Measurements from ENCODE around the gene APCDD1L. TPM values are rescaled to one million over a fixed set of nuclear protein-coding genes. Genes with fewer than 3 reads are reported as not detected.

APCDD1L gene
- polyA plus RNA-seq, 10 donors, result 6.1 to 13.9 (median 8.7) TPM

DNA sequence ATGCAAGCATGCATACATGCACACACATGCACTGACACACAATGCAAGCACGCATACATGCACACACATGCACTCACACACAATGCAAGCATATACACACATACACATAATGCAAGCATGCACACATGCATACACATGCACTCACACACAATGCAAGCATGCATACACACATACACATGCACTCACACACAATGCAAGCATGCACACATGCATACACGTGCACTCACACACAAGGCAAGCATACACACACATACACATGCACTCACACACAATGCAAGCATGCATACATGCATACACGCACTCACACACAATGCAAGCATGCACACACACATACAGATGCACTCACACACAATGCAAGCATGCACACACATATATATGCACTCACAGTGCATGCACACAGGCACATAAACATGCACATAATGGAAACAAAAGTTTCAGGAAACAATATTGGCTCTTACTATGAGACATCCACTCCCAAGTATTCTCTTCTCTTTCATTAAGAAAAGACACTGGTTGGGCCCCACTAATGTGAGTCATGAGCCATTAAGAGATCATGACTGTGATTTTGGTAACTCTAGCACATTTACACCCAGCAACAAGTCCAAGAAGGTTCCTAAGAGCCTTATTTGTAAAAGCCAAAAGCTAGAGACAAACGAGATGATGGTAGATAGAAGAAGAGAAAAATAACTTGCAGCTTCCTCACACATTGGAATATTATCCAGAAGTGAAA is 22.2 kb downstream of the APCDD1L start:
- DNase-seq, result no peak

DNA sequence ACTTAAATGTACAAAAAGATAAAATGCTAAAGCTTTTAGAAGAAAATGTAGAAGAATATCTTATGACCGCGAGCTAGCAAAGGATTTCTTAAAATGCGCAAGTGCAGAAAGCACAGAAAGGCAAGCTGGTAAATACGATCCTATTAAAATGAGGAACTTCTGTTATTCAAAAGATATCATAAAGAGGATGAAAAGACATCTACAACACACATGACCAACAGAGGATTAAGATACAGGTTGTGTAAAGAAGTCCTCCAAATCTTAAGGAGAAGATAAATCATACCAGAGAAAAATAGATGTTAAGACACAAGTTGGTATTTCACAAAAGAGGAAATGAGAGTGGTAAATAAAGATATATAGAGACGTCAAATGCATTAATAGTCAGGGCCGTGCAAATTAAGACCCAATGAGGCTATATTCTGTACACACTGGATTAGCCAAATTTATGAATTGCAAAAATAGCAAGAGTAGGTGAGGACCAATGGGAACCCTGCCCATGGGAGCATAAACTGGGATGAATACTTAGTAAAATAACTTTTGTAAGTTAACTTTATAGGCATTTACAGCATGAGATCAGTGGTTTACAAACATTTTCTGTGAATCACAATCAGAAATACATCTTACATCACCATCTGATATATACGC is 23.0 kb downstream of the APCDD1L start:
- no peak for DNase-seq

GRCh38 chr20:58486207-58486606 is 29.0 kb downstream of the APCDD1L start:
- no peak for DNase-seq

- DNase-seq, result peak in 1 of 3 donors; percentile 29
Observed at GRCh38 chr20:58485393-58485792, 29.8 kb downstream of the APCDD1L start.

DNA sequence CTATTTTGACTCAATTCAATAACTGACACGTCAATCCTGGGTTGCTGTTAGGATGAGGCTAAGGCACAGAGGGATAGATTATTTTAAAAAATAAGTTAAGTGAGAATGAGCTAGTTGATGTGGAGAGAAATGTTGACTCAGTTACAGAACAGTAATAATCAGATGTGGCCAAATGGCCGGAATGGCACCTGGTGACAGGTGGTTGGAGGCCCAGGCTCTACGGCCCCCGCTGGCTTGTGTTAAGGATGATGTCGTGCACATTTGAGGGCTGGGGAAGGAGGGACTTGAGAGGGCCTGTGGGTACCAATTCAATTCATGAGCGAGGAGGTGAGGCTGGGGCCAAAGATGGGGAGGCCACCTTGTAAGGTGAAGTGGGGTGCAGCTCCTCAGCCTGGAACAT is 31.7 kb downstream of the APCDD1L start:
- no peak for DNase-seq

DNA sequence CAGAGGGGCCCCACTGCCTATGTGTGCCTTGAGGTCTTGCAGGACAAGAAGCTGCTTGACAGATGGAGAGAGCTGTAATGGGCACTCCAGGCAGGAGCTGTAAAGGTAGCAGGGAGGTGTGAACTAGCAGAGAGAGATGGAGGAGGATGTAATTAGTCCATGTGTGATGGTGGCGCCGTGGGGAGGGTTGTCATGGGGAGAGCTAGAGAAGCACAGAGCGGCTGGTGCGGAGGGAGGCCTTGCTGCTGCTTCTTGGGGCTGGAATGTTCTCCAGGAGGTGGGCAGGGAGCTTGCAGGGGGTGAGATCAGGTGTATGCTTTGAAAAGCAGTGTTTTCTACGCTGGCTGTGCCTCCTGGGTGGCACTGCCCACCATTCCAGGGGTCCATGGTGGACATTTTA is 32.1 kb downstream of the APCDD1L start:
- DNase-seq, result no peak

GRCh38 chr20:58482416-58482815 is 32.8 kb downstream of the APCDD1L start:
- DNase-seq, result no peak

DNA sequence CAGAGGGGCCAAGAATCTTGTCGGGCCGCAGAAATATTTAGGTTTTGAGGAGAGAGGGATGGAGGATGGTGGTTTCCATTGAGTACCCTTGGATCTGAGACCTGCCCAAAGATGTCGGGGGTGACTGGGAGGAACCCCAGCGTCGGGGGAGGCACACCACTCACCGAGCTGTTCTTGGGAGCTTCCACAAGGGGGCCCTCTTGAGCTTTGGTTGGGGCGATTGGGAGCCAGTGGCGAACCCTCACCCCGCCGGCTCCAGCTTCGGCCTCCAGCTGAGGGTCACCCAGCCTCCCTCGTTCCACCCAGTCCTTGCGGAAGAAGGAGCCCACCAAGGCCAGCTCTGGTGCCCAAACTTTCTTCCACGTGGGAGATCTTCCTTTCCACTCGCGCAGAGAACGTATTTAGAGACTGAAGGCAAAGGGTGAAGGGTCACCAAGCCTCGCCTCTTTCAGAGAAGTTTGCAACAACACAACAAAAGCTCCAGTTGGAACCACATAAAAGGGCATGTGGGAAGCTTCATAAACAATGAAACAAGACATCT is 33.6 kb downstream of the APCDD1L start:
- peak in 2 of 3 donors; percentile 53 to 79 for DNase-seq

DNA sequence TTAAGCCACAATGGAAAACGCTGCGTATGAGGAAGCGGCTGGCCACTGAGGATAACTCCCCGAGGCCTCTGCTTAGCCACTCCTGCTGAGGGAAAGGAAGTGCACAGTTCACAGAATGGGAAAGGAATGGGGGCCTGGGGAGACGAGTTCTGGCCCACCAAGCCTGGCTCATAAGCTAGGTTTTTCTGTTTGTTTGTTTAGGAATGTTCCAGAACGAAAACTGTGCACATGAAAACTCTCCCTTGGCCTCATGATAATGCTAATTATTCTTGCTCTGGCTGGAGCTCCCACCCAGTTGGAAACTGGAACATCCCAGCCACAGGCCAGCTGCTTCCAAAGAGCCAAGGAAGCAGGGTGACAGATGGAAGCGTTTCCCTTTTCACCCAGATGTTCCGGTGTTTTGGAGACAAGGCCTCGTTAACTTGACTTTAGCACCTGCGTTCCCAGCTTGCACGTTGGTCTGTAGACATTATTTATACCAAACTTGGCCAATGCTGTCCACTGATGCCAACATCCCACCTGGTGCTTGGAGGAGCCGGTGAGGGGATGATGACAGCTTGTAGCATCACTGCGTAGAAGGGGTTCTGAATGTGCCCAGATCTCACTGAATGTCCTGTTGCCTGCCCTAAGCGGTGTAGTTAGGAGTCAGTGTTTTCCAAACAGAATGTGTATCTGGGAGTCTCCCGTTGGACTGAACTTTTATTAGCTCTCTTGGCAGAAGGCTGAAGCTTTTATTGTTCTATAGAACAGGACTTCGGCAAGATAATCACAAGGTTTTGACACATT is 34.5 kb downstream of the APCDD1L start:
- peak; percentile 76 to 96 (median 84) for DNase-seq

DNA sequence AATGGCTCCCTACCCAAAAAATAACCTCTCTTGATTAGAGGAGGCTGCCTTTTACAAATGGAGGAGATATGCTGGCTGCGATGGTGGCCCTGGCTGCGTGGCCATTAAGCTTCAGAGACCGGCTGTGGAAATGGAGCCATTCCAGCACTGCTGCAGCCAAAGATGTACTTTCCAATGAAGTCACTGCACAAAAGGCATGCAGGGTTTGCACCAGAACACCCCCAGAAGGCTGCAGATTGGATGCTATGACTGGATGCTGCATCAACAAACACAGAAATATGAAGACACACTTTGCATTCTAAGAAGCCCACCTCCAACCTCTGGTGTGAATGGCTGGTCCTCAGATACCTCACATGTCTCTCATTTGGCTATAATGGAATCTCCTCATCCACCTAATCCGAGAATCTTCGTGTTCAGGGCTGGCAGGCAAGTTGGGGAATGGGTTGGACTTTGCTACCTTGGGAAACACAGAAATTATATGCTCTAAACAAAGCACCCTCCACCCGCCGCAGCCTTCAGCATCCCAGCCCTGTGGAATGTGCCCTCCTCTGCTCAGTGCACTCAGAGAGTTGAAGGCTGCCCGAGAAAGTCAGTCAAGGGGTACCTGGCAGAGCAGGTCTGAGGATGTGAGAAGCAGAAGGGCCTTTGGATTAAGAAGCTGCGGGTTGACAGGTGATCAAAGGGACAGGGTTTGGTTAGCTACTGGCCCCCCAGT is 35.3 kb downstream of the APCDD1L start:
- DNase-seq, result peak in 2 of 3 donors; percentile 59 to 83

DNA sequence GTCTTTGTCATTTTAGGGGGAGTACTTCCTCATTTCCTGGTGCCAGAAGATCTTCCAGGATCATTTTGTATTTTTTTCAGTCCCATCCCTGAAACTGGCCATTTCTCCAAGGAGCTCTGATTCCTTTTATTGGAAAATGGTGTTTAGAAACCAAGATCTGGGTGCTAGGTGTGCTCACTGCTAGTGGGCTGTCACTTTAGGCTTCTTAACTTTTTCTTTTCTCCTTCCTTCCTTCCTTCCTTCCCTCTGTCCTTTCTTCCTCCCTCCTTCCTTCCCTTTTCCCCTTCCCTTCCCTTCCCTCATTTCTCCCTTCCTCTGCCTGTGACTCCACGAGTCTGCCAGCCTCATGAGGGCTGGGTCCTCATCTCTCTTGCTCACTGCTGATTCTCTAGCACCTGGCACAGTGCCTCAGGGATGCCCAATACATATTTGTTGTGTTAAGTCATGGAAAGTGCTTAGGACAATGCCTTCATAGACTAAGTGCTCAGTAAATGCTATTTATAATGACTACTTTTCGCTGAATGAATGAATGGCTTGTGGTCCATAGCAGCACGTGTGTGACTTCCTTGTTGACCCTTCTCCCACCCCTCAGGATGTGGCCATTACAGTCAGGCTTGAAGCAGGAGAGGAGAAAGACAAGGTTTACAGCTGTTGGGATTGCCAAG is 36.9 kb downstream of the APCDD1L start:
- DNase-seq, result no peak

GRCh38 chr20:58475466-58475865 is 39.7 kb downstream of the APCDD1L start:
- DNase-seq, result no peak

DNA sequence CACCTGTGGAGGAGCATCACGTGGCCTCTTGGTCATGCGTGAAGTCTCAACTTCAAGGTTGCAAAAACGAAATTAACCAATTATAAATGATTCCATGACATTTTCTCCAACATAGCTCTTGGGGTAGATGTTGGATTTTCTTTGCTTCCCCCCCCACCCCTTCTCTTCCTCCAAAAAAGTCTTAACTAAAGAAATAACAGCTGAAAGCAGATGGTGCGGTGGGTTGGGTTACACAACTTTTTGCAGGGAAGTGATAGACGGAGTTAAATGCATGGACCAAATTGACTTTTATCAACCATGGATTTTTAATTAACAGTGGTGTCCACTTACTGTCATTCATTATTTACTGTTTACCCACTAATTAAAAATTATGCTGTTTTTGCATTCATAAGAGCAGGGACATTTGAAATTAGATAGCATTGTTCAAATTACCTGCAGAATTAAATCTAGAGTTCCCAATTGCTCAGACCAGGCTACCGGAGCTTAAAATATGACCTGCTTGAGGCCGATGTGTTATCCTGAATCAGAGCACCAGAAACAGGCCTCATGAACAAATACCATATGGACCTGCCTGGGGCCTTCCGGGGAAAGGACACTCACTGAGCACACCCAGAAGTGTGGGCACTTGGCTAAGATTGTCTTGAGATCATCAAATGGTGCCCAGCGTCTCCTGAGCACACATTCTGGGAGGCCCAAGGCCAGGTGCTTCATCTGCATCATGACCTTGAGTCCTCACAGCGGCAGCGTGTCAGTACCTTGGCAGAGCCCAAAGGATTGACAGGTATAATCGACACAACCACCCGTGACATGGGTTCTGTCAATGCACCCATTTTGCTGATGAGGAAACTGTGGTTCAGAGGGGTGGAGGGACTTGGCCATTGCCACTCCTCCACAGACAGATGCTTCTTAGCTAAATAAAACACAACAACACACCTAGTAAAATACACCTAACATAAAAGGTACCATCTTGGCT is 41.5 kb downstream of the APCDD1L start:
- DNase-seq, result peak in 1 of 3 donors; percentile 48

DNA sequence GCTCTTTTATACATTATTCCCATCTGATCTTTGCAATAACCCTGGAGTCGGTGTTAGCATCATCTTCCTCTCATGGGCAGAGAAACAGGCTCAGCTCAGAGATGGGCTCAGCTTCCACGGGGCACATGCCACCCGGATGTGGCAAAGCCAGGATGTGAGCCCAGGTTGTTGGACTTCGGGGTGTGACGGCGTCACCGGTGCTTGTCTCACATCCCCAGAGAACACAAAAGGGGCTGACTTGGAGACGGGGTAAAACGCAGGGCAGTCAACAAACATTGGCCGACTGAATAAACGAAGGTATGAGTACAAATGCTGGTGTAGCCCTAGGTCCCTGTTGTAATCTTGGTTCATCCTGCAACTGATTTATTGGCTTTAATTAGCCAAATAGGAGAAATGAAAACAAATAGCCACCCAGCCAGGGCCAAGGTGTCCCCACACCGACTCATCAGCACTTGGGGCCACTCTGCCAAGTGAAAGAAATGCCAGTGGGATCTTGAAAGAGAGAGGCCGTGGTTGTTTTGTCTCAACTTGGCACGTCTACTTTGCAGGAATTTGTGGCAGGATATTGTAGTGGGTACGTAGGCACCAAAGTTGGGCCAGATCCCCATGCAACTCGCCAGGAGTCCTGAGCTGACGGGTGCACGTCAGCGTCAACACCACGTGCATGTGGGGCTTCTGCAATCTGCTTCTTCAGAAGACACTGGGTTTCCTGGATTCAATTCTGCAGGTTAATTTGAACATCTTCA is 42.8 kb downstream of the APCDD1L start:
- DNase-seq, result peak in 1 of 3 donors; percentile 54

DNA sequence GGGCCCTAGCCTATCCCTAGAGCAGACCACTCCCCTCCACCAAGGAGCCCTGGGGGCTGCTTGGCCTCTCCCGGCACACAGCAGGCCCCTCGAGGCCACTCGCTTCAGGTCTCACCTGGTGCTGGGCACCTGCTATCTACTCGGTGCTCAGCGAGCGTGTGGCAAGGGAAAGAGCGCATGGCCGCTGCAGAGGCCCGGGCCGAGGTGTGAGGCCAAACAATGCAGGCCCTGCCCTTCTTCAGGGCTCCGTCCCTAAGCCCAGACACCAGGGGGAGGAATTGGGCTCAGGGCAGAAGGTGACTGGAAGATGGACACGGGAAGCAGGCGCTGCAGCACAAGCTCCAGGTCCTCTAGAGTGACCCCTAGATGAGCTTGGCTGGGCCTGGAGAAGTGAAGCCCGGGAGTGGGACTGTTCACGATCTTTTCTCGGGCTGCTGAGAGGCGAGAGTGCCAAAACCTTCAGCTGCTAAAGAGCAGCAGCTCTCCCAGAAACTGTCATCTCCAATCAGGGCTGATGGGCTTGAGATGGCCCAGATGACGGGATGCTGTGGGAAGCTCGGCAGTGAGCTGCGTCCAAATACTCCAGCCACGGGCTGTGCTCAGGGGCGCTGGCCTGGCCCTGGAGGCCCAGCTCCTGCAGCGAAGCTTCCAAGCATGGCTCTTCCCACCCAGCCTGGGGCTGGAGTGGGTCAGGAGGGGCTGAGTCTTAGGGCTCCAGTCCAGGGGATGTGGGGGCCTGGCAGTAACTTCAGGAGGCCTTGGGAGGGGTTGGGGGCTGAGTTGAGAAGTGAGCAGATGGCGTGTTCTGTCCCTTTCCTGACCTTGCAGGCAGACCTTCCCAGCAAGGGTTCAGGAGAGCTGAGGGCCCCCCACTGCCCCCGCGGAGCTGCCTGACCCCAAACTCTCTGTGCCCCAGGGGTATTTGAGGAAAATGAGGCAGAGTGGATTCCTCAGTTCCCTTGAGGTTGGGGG is 43.7 kb downstream of the APCDD1L start:
- peak; percentile 92 to 99 (median 97) for DNase-seq

DNA sequence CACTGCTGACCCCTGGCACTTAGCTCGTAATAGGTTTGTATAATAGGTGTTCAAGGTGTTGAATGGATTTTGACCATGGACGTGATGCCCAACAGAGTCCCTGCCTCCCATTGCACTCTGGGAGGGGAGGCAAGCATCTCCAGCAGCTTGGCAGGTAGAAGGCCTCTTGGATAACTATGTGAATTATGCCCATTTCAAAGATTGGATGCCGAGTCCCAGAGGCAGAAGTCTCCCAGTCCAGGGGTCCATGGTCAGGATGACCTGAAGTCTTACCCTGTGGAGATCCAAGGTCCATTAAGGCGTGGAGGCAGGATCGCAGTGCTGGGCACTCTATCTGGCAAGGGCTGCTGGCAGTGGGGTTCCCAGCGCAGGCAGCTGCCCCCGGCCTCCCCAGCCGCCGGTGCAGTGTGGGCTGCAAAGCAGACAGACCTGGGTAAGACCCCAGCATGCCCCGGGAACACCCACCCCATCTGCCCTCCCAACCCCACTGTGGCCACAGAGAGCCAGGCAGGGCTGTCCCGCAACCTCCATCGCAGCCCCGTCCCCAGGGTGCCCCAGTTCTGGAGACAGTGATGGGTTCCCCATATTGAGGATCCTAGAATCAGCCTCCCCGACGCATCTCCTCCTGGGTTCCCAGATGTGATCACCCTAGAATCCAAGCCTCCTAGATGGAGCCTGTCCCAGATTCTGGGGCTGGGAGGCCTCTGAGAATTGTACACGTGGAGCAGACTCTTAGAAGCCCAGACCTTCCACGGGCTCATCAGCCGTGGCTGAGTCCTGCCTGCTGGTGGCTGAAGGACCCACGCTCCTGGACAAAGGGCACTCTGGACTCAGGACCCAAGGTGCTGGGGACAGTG is 44.6 kb downstream of the APCDD1L start:
- peak in 2 of 3 donors; percentile 47 to 82 for DNase-seq

DNA sequence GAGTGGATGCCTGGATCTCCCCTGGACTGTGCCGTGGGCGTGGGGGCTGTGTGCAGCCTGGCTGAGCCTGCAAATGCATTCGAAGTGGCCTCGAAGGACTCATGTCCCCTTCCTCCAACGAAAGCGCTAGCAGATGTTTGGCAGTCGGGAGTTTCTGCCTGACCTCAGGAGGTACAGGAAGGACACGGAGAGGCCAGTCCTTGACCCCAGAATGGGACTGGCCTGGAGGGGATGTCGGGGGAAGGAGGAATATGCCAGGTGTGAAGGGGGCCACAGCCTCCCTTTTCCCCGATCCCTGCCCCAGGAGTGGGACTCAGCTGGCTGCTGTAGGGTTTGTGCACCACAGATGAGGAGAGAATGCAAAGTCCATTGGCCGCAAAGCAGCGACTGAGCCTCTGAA is 45.6 kb downstream of the APCDD1L start:
- peak in 2 of 3 donors; percentile 65 to 91 for DNase-seq
